Stimulated activated naive CD4-positive, alpha-beta T cell (primary cell): Measurements from ENCODE around the gene ZG16.
"Not testable (repeated sequence)": the region's sequence is repeated elsewhere in the genome, so short reads cannot be mapped to it uniquely, and the experiment has no call there.

Experiments used
- DNase-seq, 6 experiments: peaks; one replicate each; lab custom pipeline; 2025; lab: John Stamatoyannopoulos, UW

The ZG16 gene

GRCh38 chr16:29784901-29785500 lies 6.9 kb downstream of the ZG16 start:
- DNase-seq, result peak; percentile 42 to 71 (median 62)

GRCh38 chr16:29787155-29787554 lies 9.1 kb downstream of the ZG16 start:
- DNase-seq, result not testable (repeated sequence)

GRCh38 chr16:29789775-29790182 lies 11.7 kb downstream of the ZG16 start:
- DNase-seq, result no peak

DNA sequence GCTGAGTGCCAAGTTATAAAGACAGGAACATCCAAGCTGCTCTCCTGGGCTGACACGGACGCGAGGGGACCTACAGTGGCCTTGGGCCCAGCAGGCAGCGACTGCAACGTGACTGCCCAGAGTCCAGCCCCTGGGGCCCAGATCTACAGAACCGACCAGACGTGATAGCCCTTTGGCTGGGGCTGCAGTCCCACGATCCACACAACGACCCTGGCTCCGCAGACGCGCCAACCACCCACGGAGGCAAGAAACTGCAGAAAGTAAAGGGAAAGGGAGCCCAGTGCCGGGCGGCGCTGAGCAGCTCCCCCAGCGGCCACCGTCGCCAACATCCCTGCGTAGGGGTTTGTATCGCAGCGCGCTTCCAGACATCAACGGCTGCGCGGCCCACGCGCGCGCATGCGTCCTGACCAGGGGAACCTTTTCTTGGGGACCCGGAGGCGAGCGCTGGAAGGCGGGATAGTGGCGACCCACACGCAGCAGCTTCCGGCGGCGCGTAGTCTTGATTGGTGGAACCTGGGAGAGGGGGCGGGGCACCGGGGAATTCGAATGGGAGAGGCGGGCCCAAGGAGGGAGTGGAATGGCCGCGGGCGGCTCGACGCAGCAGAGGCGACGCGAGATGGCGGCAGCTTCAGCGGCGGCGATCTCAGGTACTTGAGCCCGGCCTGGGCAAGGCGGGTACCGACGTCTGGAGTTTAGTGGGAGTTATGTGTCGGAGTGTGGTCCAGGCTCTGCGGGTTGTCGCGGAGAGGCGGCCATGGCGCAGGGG lies 12.3 kb downstream of the ZG16 start, which contains the start of gene KIF22:
KIF22 (plus strand) TSS at position 569 of the 766 bp plus-strand sequence; CDS start at position 578, 9 bp downstream.
- DNase-seq, result peak; percentile 98 to 100 (median 99)

- DNase-seq, result no peak
These were observed 13.1 kb downstream of the ZG16 start for GRCh38 chr16:29790949-29791844.

- no peak for DNase-seq
These were observed 14.1 kb downstream of the ZG16 start for GRCh38 chr16:29791845-29792807.

DNA sequence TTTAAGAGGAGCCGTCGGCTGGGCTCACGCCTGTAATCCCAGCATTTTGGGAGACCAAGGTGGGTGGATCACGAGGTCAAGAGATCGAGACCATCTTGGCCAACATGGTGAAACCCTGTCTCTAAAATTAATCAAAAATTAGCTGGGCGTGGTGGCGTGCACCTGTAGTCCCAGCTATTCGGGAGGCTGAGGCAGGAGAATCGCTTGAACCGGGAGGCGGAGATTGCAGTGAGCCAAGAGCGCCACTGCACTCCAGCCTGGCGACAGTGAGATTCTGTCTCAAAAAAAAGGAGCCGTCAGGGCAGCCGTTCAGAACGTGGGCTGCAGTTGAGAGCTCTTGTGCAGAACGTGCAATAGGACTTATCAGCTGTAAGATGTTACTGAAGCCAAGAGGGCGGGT lies 15.1 kb downstream of the ZG16 start:
- not testable (repeated sequence) for DNase-seq

- no peak for DNase-seq
These were observed 16.2 kb downstream of the ZG16 start for GRCh38 chr16:29794231-29794710.

GRCh38 chr16:29802416-29802935 lies 24.4 kb downstream of the ZG16 start:
- no peak for DNase-seq

DNA sequence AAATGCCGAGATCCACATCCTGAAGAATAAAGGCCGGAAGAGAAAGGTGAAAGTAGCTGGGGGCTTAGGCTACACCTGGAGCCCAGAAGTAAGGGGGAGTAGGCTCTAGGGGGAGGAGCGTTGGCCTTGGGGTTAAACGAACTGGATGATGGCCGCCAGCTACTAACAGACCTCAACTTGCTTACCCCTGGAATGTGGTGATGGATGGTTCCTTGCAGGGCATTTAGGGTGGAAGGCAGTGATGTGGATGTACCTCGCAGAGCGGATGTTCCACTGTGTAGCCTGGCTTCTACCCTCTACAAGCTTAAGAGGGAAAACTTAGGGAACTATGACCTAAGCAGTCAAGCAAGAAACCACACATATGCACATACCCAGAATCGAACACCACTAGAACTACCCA lies 26.0 kb downstream of the ZG16 start:
- DNase-seq, result no peak

DNA sequence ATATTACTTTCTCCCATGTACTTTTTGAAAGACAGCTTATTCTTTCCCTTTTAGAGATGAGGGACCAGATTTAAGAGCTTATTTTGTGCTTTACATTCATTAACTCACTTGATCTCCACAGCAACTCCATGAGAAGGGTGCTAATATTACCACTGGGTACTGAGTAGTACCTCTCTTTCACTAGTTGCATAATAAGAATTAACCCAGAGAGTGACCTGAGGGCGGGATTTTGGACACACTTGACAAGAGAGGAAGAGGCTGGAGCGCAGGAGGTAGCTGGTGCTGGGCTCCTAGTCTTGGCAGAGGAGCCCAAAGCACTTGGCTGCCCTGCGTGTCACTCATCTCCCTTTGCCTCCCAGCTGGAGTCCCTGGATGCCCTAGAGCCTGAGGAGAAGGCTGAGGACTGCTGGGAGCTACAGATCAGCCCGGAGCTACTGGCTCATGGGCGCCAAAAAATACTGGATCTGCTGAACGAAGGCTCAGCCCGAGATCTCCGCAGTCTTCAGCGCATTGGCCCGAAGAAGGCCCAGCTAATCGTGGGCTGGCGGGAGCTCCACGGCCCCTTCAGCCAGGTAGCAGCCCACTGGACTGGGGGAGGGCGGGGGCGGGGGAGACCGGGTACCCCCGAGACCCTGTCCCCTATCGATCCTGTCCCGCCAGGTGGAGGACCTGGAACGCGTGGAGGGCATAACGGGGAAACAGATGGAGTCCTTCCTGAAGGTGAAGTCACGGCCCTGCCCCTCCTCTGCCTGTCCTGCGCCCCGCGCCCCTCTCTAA lies 26.6 kb downstream of the ZG16 start:
- DNase-seq, result peak in 1 of 6 experiments; percentile 49

DNA sequence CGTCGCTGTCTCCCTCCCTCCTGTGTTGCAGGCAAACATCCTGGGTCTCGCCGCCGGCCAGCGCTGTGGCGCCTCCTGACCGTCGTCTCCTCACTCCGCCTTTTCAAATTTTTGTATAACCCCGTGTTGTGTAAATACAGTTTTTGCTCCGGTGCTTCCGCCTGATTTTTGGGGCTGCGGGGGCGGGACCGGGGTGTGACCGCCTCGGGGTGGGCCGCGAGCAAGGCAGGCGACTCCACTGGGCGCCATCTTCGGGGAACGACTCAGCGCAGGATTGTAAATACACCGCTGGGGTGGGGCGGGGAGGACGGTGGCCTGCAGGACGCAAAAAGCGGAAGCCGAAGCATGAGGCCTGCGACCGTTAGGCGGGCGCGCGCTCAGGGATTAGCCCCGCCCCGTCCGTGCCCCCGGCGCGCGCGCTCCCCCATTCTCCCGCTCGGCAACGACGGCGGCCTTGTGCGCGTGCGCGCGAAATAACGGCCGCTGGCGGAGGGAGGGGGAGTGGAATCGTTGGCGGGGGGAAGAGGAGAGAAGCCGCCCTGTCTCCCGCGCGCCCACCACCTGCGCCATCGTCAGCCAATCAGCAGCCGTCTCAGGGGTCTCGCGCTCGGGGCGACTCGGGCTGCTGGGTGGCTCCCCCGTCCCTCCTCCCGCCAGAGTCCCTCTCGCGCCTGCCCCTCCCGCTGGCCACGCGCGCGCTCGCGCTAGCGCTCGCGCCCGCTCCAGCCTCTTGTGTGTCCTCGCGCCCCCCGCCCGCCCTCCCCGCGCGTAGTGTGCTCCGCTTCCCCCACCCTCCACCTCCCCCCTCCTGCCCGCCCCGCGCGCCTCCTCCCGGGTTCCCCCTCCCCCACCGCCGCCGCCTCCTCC lies 27.4 kb downstream of the ZG16 start:
- DNase-seq, result peak; percentile 96 to 98 (median 97)

GRCh38 chr16:29806099-29806579 lies 28.1 kb downstream of the ZG16 start, which contains the start of gene MAZ:
TSS of gene MAZ (plus strand) at chr16:29806529. CDS start at chr16:29806702, 173 bp downstream.
- peak in 1 of 6 experiments; percentile 89 for DNase-seq

DNA sequence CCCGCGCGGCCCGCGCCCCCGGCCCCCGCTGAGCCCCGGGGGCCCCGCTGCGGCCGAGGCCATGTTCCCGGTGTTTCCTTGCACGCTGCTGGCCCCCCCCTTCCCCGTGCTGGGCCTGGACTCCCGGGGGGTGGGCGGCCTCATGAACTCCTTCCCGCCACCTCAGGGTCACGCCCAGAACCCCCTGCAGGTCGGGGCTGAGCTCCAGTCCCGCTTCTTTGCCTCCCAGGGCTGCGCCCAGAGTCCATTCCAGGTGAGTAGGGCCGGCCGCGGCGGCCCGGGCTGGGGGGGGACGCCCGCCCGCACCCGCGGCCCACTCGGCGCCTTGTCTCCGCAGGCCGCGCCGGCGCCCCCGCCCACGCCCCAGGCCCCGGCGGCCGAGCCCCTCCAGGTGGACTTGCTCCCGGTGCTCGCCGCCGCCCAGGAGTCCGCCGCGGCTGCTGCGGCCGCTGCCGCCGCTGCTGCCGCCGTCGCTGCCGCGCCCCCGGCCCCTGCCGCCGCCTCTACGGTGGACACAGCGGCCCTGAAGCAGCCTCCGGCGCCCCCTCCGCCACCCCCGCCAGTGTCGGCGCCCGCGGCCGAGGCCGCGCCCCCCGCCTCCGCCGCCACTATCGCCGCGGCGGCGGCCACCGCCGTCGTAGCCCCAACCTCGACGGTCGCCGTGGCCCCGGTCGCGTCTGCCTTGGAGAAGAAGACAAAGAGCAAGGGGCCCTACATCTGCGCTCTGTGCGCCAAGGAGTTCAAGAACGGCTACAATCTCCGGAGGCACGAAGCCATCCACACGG lies 28.8 kb downstream of the ZG16 start:
- DNase-seq, result peak in 5 of 6 experiments; percentile 36 to 51 (median 48)

DNA sequence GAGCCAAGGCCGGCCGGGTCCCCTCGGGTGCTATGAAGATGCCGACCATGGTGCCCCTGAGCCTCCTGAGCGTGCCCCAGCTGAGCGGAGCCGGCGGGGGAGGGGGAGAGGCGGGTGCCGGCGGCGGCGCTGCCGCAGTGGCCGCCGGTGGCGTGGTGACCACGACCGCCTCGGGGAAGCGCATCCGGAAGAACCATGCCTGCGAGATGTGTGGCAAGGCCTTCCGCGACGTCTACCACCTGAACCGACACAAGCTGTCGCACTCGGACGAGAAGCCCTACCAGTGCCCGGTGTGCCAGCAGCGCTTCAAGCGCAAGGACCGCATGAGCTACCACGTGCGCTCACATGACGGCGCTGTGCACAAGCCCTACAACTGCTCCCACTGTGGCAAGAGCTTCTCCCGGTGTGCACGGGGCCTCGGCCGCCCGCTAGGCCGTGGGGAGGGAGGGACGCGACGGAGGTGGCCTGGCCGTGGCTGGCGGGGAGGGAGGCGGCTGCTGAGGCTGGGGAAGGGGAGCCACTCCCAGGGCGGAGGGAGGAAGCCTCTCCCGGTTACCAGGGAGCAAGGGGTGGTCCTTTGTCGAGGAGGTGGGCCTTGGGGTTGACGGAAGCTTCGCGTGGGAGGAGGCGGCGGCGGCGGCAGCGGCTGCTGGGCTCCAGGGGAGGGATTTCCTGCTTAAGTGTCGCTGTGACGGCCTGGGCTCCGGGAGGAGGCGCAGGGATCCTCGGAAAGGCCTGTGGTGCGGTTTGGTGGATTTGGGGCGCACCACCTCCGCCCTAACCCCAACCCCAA lies 29.6 kb downstream of the ZG16 start:
- peak; percentile 84 to 96 (median 91) for DNase-seq

- no peak for DNase-seq
These were observed 30.3 kb downstream of the ZG16 start for GRCh38 chr16:29808219-29808900.
